ENCODE data around the gene TCN2. TPM values are rescaled to one million over a fixed set of nuclear protein-coding genes. Genes with fewer than 3 reads are reported as not detected.
"Not testable (repeated sequence)": the region's sequence is repeated elsewhere in the genome, so short reads cannot be mapped to it uniquely, and the experiment has no call there.

Gene TCN2
- total RNA-seq, 1 donor from 2014 or later = 186 TPM

- DNase-seq (ENCODE audit: low spot score) = peak; percentile 52
Measured at GRCh38 chr22:30609260-30610185, 2.5 kb downstream of the TCN2 start.

GRCh38 chr22:30610299-30610698 lies 3.3 kb downstream of the TCN2 start:
- DNase-seq (ENCODE audit: low spot score) = no peak

GRCh38 chr22:30611197-30611596 lies 4.2 kb downstream of the TCN2 start:
- no peak for DNase-seq (ENCODE audit: low spot score)

- DNase-seq (ENCODE audit: low spot score) = no peak
Measured at GRCh38 chr22:30612789-30613188, 5.8 kb downstream of the TCN2 start.

- no peak for DNase-seq (ENCODE audit: low spot score)
Measured at GRCh38 chr22:30614268-30614667, 7.3 kb downstream of the TCN2 start.

- no peak for DNase-seq (ENCODE audit: low spot score)
Measured at GRCh38 chr22:30614879-30615278, 7.9 kb downstream of the TCN2 start.

GRCh38 chr22:30615543-30615954 lies 8.6 kb downstream of the TCN2 start:
- DNase-seq (ENCODE audit: low spot score) = no peak

- no peak for DNase-seq (ENCODE audit: low spot score)
Measured at GRCh38 chr22:30617819-30618218, 10.8 kb downstream of the TCN2 start.

- DNase-seq (ENCODE audit: low spot score) = not testable (repeated sequence)
Measured at GRCh38 chr22:30619909-30620308, 12.9 kb downstream of the TCN2 start.

- no peak for DNase-seq (ENCODE audit: low spot score)
Measured at GRCh38 chr22:30626413-30626812, 19.4 kb downstream of the TCN2 start.

- no peak for DNase-seq (ENCODE audit: low spot score)
Measured at GRCh38 chr22:30627471-30627870, 20.5 kb downstream of the TCN2 start.

GRCh38 chr22:30628491-30628890 lies 21.5 kb downstream of the TCN2 start:
- no peak for DNase-seq (ENCODE audit: low spot score)

GRCh38 chr22:30631469-30631868 lies 24.5 kb downstream of the TCN2 start:
- DNase-seq (ENCODE audit: low spot score) = not testable (repeated sequence)

GRCh38 chr22:30634471-30635233 lies 27.7 kb downstream of the TCN2 start:
- peak; percentile 85 for DNase-seq (ENCODE audit: low spot score)

- peak; percentile 96 for DNase-seq (ENCODE audit: low spot score)
Measured at GRCh38 chr22:30635273-30636225, 28.6 kb downstream of the TCN2 start, which contains the start of gene SLC35E4. SLC35E4 (plus strand) TSS chr22:30635781; CDS start chr22:30636451, 670 bp downstream.

GRCh38 chr22:30636226-30637077 lies 29.5 kb downstream of the TCN2 start:
- peak; percentile 15 for DNase-seq (ENCODE audit: low spot score)

- DNase-seq (ENCODE audit: low spot score) = no peak
Measured at GRCh38 chr22:30637701-30638114, 30.7 kb downstream of the TCN2 start.

GRCh38 chr22:30640361-30640760 lies 33.4 kb downstream of the TCN2 start:
- DNase-seq (ENCODE audit: low spot score) = no peak

- no peak for DNase-seq (ENCODE audit: low spot score)
Measured at GRCh38 chr22:30640839-30641430, 34.0 kb downstream of the TCN2 start.
